NT2/D1 (cell line): ENCODE results near the gene FLOT1.

ENCODE experiments used
- DNase-seq: peaks from one replicate; pipeline ENCODE4 v3.0.0-alpha.2; 2011; ENCODE audit warnings: low read depth, low spot score
- H3K27me3 ChIP-seq: 2 replicates; pipeline ENCODE4 v1.6.0; 2011; ENCODE audit warnings: mild to moderate bottlenecking; ENCODE audit not compliant: insufficient read length, insufficient read depth
- H3K36me3 ChIP-seq: 2 replicates; pipeline ENCODE4 v1.6.1; 2011; ENCODE audit warnings: mild to moderate bottlenecking, low read length, mixed read lengths; ENCODE audit not compliant: insufficient read depth, insufficient read length
- H3K4me1 ChIP-seq: 2 replicates; pipeline ENCODE4 v1.5.1; 2011; ENCODE audit not compliant: insufficient read depth, insufficient read length
- H3K4me3 ChIP-seq: 2 replicates; pipeline ENCODE4 v1.5.1; 2011; ENCODE audit warnings: low read depth; ENCODE audit not compliant: insufficient read length
- H3K9ac ChIP-seq: 2 replicates; pipeline ENCODE4 v1.6.0; 2011; ENCODE audit warnings: low read depth; ENCODE audit not compliant: insufficient read length
- H3K9me3 ChIP-seq: 2 replicates; pipeline ENCODE4 v1.5.1; 2011; ENCODE audit warnings: mild to moderate bottlenecking, low read length; ENCODE audit not compliant: insufficient read depth
- SUZ12 ChIP-seq: IDR thresholded peaks from 2 replicates; pipeline ENCODE4 v1.6.1; 2011; ENCODE audit not compliant: insufficient read length, insufficient read depth; ENCODE audit errors: extremely low read depth
- YY1 ChIP-seq: IDR thresholded peaks from 2 replicates; pipeline ENCODE4 v1.6.1; 2011; ENCODE audit not compliant: insufficient read length, insufficient read depth
- ZNF274 ChIP-seq: IDR thresholded peaks from 2 replicates; pipeline ENCODE4 v1.6.1; 2011; ENCODE audit warnings: mild to moderate bottlenecking, low read depth, low read length

Gene FLOT1, protein sequence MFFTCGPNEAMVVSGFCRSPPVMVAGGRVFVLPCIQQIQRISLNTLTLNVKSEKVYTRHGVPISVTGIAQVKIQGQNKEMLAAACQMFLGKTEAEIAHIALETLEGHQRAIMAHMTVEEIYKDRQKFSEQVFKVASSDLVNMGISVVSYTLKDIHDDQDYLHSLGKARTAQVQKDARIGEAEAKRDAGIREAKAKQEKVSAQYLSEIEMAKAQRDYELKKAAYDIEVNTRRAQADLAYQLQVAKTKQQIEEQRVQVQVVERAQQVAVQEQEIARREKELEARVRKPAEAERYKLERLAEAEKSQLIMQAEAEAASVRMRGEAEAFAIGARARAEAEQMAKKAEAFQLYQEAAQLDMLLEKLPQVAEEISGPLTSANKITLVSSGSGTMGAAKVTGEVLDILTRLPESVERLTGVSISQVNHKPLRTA

DNA sequence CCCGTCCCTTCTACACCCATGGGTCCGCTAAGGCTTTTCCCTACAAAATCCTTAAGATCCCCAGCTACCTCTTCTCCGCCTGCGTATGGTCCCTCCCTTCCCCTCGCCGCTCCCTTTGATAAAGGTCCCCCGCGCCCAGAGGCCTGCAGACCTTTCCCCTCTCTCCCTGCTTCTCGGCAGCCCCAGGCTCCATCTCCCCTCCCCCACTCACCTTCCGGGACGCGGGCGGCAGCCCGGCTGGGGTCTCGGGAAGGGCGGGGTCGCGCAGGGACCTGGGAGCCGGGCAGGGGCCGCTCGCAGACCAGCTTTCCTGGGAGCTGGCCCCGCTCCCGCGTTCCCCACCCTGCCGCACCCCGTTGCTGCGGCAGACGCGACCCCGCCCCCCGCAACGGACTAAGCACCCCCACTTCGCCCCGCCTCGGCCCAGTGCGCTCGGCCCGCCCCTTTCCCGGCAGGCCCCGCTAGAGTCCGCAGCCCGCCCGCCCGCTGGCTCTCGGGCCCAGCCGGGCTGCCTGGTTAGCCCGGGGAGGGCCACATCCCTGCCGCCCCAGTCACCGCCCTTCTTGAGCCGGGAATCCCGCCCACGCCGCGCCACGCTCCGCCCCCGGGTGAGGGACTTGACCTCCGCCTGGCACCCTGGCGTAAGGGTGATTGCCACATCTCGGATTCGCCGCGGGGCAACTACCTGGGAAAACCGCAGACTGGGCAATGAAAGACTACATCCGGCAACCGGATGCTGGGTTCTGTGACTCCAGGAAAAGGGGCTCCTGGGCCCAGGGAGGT is at the start of gene FLOT1:
Gene FLOT1 (minus strand): TSS at position 372 of the 783 bp plus-strand sequence. CDS start 498 bp downstream, outside the sequence.
- Histone ChIP-seq H3K9me3 (no peaks in the 10 kb centered on the region), H3K4me3 (peak within 1 kb of the TSS; percentile 88), H3K27me3 (no peaks in the 10 kb centered on the region), H3K36me3 (peaks cover 52% of the 10 kb centered on the region), H3K4me1 (peaks cover 4% of the 10 kb centered on the region), H3K9ac (peak within 1 kb of the TSS; percentile 96)
- TF ChIP-seq YY1, result no peak
- TF ChIP-seq SUZ12, result no peak
- TF ChIP-seq ZNF274, result no peak
- DNase-seq, result peak; percentile 86

DNA sequence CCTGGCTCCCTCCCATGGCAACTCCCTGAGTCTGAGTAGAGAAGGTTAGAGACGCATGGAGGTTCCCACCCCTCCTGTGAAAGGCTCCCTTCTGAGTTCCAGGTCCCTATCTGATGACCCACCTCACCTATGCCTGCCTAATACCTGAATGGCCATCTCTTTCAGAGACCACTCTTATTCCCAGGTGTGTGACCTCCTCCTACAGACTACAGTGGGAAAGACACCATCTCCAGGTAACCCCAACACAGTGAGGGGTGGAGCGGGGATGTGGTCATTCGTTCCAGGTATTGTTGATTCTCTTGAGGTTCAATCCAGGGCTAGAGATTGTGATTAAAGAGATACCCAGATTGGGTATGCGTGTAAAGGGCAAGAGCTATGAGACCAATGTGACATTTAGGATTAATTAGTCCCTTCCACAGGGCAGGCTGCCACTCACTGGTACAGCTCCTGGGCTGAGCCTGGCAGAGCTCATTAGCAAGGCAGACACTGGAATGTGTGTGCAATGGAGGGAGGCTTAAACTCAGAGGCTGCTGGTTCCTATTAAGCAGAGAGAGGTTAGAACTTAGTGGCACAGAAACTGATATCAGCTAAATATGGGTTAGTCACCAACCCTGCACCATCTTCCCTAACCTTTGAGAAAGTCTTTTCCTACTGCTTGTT is 48.4 kb upstream of the FLOT1 start:
- no peak for DNase-seq
- Histone ChIP-seq H3K4me3 (no peak overlapping the region), H3K4me1 (no peaks in the 10 kb centered on the region), H3K36me3 (no peaks in the 10 kb centered on the region), H3K9ac (no peak overlapping the region), H3K27me3 (no peaks in the 10 kb centered on the region), H3K9me3 (no peaks in the 10 kb centered on the region)
- TF ChIP-seq SUZ12 (no peak), YY1 (no peak), ZNF274 (no peak)

DNA sequence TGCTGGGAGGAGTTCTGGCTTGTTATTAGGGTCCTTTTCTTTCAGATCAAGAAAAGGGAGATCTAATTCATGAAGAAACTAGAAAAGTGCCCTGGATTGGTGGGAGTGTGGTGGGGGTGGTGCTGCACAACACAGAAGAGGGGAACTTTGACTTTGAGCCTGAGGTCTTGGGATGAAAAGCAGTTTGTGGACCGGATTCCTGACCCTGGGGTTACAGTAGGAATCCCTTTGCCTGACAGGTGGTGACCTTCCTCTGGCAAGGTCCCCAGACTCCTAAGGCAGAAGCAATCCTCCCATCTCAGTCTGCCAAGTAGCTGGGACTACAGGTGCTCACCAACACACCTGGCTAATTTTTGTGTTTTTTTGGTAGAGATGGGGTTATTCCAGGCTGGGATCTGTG is 47.1 kb upstream of the FLOT1 start:
- H3K4me1 ChIP-seq, result no peaks in the 10 kb centered on the region
- TF ChIP-seq SUZ12 (no peak), ZNF274 (no peak), YY1 (no peak)

DNA sequence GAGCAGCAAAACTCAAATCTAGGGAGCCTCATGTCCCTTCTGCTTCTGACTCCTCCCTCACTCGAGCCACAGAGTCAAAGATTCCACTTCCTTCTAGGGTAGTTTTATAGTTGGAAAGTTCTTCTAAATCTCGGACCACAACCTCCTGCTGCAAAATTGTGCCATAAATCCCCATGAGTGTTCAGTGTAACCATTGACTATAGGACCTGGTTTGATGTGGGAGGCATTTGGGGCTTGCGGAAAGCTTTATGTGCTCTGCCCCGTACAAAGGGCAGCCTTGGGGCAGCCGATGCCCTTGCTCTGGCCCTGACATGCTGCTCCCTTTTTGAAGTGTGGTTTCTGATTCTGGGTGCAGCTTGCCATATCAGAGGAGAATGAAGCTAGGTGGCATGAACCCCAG is 45.5 kb upstream of the FLOT1 start:
- Histone ChIP-seq H3K9me3 (no peaks in the 10 kb centered on the region), H3K36me3 (no peaks in the 10 kb centered on the region), H3K9ac (no peak overlapping the region), H3K27me3 (no peaks in the 10 kb centered on the region), H3K4me1 (no peaks in the 10 kb centered on the region), H3K4me3 (no peak overlapping the region)
- TF ChIP-seq ZNF274 (no peak), YY1 (no peak), SUZ12 (no peak)
- no peak for DNase-seq

More for the DNA sequence above, 47.1 kb upstream of the FLOT1 start:
- Histone ChIP-seq H3K9ac (no peak overlapping the region), H3K27me3 (no peaks in the 10 kb centered on the region), H3K4me3 (no peak overlapping the region), H3K36me3 (no peaks in the 10 kb centered on the region), H3K9me3 (no peaks in the 10 kb centered on the region)
- DNase-seq, result no peak

DNA sequence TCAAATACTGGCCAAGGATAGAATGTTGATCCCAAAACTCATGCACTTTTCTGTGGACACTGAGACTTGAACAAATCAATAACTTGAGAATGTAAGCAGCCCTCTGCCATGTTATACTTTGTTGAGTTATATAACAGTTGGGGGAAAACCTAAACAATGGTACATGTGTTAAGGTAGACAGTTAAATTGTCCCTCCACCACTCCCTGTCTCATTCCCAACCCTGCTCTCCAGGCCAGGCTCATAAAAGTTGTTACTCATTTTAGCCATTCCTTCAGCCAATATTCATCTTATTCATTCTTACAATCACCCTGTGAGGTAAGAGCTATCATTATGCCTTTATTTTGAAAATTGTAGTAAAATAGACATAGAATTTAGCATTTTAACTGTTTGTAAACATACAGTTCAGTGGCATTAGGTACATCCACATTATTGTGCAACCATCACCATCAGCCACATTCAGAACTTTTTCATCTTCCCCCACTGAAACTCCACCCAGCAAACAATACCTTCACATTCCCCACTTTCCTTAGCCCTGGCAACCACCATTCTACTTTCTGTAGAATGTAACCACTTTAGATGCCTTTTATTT is 40.0 kb upstream of the FLOT1 start:
- no peak overlapping the region for H3K4me3 ChIP-seq
- H3K4me1 ChIP-seq, result no peaks in the 10 kb centered on the region

DNA sequence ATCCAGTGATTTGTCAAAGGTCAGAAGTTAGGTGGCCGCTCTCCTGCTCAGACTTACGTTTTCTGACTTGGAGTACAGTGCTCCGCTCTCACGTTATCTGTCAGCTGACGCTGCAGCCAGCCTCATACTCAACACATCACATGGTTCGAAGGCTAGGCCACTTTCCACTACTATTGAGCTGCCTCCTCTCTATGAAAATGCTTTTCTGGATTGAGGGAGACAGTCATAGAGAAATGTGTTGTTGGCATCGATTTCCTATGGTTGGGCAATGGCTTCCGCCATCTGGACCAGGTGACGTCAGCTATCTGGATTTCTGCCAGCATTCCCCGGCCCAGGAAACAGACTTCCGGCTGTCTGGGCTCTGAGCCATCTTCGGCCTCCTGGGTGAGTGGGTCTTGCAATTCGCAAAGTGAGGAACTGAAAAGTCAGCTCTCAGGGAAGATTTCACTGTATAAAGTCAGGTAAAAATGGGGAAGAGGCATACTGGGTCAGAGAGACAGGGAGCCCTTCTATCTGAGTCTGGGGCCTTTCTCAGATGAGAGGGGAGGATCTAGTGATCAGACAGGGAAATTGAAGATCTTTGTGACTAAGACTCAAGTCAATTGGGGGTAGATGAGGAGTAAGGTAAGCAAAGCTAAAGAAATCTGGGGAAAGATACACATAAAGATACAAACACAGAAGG is 39.4 kb upstream of the FLOT1 start:
- Histone ChIP-seq H3K4me1 (no peaks in the 10 kb centered on the region), H3K4me3 (no peak overlapping the region), H3K36me3 (no peaks in the 10 kb centered on the region), H3K9me3 (no peaks in the 10 kb centered on the region), H3K27me3 (no peaks in the 10 kb centered on the region), H3K9ac (no peak overlapping the region)
- no peak for TF ChIP-seq SUZ12
- TF ChIP-seq YY1, result no peak
- TF ChIP-seq ZNF274, result no peak
- no peak for DNase-seq

More for the DNA sequence above, 40.0 kb upstream of the FLOT1 start:
- H3K27me3 ChIP-seq, result no peaks in the 10 kb centered on the region
- no peak for TF ChIP-seq ZNF274
- no peak for TF ChIP-seq SUZ12
- TF ChIP-seq YY1, result no peak
- H3K9me3 ChIP-seq, result no peaks in the 10 kb centered on the region
- H3K36me3 ChIP-seq, result no peaks in the 10 kb centered on the region
- no peak for DNase-seq
- H3K9ac ChIP-seq, result no peak overlapping the region

DNA sequence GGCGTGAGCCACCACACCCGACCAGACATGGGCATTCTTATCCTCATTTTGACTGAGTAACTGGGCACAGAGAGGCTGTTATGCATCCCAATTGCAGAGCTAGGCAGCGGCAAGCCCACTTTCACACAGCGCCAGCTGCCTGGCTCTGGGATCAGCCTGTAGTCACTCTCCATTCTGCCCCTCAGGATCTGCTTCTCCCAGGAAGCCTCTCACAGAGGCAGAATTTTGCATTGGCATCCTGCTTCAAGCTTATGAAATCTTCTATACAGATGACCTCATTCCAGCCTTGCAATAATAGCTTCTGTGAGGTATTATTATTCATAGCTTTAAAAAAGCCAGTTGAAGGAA is 38.9 kb upstream of the FLOT1 start:
- Histone ChIP-seq H3K9me3 (no peaks in the 10 kb centered on the region), H3K4me1 (no peaks in the 10 kb centered on the region), H3K4me3 (no peak overlapping the region), H3K9ac (no peak overlapping the region), H3K36me3 (no peaks in the 10 kb centered on the region), H3K27me3 (no peaks in the 10 kb centered on the region)
- DNase-seq, result no peak
- no peak for TF ChIP-seq YY1
- no peak for TF ChIP-seq ZNF274
- no peak for TF ChIP-seq SUZ12
